Right atrium auricular region (tissue), 2 donors: ENCODE data around the gene UNC13D. TPM values are rescaled to one million over a fixed set of nuclear protein-coding genes. Genes with fewer than 3 reads are reported as not detected.
A peak's percentile ranks its signal among the peaks of the same experiment; 100 is the strongest.

Experiments used
- DNase-seq: peaks from one replicate; pipeline ENCODE4 v3.0.0-alpha.2; 2019; ENCODE audit warnings: low spot score
- H3K27ac ChIP-seq, 2 donors: fragments of 200-600 bp; sonication (generic); 1 replicate in 1 of 2; 2 replicates in 1 of 2; pipeline ENCODE4 v1.5.1; 2016 to 2019
- H3K27me3 ChIP-seq, 2 donors: fragments of 200-600 bp; sonication (generic); one replicate each; pipeline versions ENCODE4 v1.5.1 to v1.6.0; 2017 to 2019
- H3K36me3 ChIP-seq: fragments of 200-600 bp; sonication (generic); one replicate; pipeline ENCODE4 v1.5.1; 2016
- H3K4me1 ChIP-seq, 2 donors: fragments of 200-600 bp; sonication (generic); one replicate each; pipeline versions ENCODE4 v1.5.1 to v1.6.0; 2017 to 2019
- H3K4me3 ChIP-seq, 2 donors: fragments of 200-600 bp; sonication (generic); 1 replicate in 1 of 2; 2 replicates in 1 of 2; pipeline ENCODE4 v1.5.1; 2017 to 2019; ENCODE audit warnings: mild to moderate bottlenecking in 1 of 2, moderate library complexity in 1 of 2
- H3K9me3 ChIP-seq, 2 donors: fragments of 200-600 bp; sonication (generic); one replicate each; pipeline ENCODE4 v1.5.1; 2019
- total RNA-seq, 2 donors: library from RNA; depleted of rRNA; stranded (reverse); fragments of >200 nt; gene quantifications; one replicate each; pipeline ENCODE4 v1.1.0, GENCODE V29; 2016
- TF ChIP-seq, protein P1 (sequence below), 2 donors: fragments of 200-600 bp; sonication (generic); IDR thresholded peaks; one replicate each; pipeline ENCODE4 v1.5.1; 2019; ENCODE audit warnings: antibody characterized with exemption in 2 of 2

The UNC13D gene
- total RNA-seq, 2 donors from 2014 or later: 11.1 to 25.9 TPM

DNA sequence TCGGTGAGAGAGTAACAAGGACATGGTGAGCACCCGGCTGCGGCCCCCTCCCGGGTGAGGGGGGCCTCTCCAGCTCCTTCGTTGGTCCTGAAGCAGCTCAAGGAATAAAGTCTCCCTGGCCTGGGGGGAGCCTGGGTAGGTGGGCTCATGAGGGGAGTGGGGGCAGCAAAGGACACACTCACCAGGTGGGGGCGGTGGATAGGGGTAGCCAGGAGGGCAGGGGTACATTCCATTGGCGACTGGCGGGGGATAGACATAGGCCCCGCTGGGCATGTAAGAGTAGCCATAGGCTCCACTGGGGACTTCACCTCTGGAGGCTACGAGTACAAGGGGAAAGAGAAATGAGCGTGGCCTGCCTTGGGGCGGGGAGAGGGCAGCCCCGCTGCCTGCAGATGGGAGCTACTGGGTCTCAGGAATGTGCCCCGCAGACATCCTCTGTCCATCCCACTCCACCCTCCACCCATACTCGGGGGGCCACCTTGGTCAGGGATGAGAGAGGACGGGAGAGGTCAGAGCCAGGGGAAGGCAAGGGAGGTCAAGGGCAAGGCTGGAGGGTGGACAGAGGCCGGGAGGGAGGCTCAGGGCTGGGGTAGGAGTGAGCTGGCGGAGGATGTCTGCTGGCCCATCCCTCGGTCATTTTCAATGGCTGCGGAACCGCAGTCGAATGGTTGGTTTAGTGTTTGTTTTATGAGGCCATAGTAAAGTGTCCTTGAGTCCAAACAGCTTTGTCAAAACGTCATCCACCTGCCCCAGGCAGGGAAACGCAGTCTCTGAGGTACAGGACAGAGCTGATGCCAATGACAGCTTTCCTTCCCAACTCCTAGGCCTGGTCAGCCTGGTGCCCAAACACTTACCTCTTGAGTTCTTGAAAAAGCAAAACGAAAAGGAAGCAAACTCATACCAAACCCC is 3.7 kb upstream of the UNC13D start:
- Histone ChIP-seq H3K4me1 (peaks cover 0 to 93% of the 10 kb centered on the region in 2 donors), H3K27ac (peak overlapping the region; percentile 67 to 86), H3K36me3 (peaks cover 58% of the 10 kb centered on the region), H3K27me3 (no peaks in the 10 kb centered on the region), H3K9me3 (no peaks in the 10 kb centered on the region), H3K4me3 (no peak overlapping the region)
- DNase-seq: no peak
- TF ChIP-seq, protein P1, sequence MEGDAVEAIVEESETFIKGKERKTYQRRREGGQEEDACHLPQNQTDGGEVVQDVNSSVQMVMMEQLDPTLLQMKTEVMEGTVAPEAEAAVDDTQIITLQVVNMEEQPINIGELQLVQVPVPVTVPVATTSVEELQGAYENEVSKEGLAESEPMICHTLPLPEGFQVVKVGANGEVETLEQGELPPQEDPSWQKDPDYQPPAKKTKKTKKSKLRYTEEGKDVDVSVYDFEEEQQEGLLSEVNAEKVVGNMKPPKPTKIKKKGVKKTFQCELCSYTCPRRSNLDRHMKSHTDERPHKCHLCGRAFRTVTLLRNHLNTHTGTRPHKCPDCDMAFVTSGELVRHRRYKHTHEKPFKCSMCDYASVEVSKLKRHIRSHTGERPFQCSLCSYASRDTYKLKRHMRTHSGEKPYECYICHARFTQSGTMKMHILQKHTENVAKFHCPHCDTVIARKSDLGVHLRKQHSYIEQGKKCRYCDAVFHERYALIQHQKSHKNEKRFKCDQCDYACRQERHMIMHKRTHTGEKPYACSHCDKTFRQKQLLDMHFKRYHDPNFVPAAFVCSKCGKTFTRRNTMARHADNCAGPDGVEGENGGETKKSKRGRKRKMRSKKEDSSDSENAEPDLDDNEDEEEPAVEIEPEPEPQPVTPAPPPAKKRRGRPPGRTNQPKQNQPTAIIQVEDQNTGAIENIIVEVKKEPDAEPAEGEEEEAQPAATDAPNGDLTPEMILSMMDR (IDR thresholded peaks at IDR 0.05): no peak

DNA sequence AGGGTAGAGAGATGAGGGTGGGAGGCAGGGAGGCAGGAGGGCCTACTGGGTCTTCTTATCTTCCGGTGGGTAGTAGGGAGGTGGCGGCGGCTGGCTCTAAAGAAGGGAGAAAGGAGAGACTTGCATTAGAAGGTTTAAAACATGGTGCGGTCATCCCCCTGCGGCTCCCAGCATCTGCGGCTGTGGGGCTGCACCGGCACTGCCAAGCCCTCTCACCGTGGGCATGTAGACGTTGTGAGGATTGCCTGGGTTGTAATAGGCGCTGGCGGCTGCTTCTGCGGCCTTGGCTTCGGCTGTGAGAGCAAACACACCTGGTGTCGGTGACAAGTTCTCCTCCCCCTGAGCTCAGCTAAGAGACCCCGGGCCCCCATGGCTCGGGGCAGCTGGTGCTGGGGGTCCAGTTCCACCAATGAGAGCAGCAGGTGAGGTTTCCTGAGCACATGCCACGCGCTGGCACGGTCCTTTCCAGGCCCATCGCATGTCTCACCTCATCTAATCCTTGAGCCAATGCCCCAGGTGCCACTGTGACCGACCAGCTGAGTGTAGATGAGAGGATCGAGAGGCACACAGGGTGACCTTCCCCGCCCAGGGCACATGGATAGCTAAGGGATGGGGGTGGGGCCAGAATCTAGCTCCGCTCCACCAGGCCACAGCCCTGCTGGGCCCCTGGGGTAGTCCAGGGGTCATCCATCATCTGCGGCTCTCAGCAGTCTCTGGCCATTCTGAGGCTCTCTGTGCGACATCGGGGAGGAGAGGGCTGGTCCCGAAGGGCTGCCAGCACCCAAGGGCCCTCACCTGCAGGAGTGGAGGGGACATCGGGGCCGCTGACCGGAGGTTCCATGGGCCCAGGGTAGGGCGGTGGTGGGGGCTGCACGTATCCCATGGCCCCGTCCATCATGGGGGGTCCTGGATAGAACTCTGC is 2.7 kb upstream of the UNC13D start:
- H3K4me3 ChIP-seq: no peak overlapping the region
- TF ChIP-seq, protein P1 (IDR thresholded peaks at IDR 0.05): no peak
- peak overlapping the region; percentile 86 to 87 for H3K27ac ChIP-seq
- no peaks in the 10 kb centered on the region for H3K9me3 ChIP-seq
- H3K27me3 ChIP-seq: no peaks in the 10 kb centered on the region
- DNase-seq: no peak
- H3K4me1 ChIP-seq: peaks cover 0 to 91% of the 10 kb centered on the region in 2 donors
- H3K36me3 ChIP-seq: peaks cover 58% of the 10 kb centered on the region

DNA sequence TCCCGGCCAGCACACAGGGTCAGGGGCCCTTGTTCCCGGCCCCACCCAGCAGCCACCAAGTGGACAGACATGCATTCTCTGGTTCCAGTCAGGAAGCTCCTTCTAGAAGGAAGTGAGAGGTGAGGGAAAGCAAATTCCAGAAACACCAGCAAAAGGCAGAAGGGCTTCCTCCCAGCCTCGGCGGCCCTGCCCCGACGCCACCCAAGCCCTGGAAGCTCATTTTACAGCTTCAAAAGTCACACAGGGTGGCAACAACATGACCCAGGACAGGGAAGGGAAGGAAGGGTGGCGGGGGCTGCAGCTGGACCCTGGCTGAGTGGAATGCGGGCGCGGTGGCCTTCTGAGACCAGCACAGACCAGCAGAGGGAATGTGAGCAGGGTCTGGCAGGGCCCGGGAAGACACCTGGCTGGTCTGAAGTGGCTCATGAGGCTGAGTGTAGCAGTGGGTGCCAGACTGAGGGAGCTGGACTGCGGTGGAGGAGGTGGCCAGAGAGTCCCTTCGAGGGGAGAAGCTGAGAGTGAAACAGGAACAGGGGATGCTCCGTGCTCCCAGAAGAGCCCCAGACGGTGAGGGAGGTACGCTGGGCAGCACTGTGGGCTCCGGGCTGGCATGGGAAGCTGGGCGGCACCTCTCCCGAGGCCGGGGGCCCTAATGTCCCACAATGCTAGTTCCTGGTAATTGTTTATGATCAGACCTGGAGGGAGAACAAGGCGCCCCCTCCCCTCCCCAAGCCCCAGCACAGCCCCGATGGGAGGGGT is 1.9 kb upstream of the UNC13D start:
- TF ChIP-seq, protein P1 (IDR thresholded peaks at IDR 0.05): no peak
- peak overlapping the region; percentile 86 to 87 for H3K27ac ChIP-seq
- H3K4me1 ChIP-seq: peaks cover 0 to 82% of the 10 kb centered on the region in 2 donors
- DNase-seq: no peak
- no peaks in the 10 kb centered on the region for H3K9me3 ChIP-seq
- H3K4me3 ChIP-seq: no peak overlapping the region
- peaks cover 51% of the 10 kb centered on the region for H3K36me3 ChIP-seq
- H3K27me3 ChIP-seq: no peaks in the 10 kb centered on the region

DNA sequence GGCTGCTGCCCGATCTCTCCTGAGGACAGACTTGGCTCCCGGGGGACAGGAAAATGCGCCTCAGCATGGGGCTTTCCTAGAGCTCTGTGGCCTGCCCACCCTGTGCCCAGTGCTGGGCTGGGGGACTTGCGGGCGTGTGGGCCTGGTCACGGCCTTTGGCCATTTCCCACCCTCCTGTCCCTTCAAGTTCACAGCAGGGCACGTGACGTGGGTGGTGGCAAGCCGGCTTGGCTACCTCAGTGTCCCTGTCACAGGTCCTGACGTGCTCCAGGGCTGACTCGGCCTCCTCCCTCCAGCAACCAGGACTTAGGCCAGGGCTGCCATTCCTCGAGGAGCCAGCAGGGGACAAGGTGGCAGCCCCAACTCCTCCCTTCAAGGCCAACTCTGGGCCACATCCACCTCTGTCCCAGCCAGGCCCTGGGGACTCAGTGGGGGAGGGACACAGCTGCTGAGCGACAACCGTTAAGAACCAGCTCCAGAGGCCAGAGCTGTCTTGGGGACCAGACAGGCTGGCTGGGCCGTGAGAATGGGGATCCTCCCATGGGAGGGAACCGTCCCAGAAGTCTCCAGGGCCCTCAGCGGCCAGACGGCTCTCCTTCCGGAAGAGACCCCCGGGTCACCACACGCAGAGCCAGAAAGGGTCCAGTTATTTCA is 981 bp upstream of the UNC13D start:
- TF ChIP-seq, protein P1 (IDR thresholded peaks at IDR 0.05): peak; percentile 73 to 82
- peak; percentile 91 for DNase-seq
- no peaks in the 10 kb centered on the region for H3K9me3 ChIP-seq
- H3K4me1 ChIP-seq: peaks cover 0 to 73% of the 10 kb centered on the region in 2 donors
- H3K4me3 ChIP-seq: no peak overlapping the region
- H3K27ac ChIP-seq: peak overlapping the region; percentile 86 to 87
- H3K36me3 ChIP-seq: peaks cover 42% of the 10 kb centered on the region
- H3K27me3 ChIP-seq: no peaks in the 10 kb centered on the region
